ENCODE data around the gene SPAG16.

SPAG16 gene

GRCh38 chr2:213806125-213806726, 522.0 kb downstream of the SPAG16 start:
- DNase-seq (ENCODE audit: low read depth in 2 of 2): no peak

- DNase-seq (ENCODE audit: low read depth in 2 of 2): no peak
Observed at GRCh38 chr2:213816583-213816982, 532.3 kb downstream of the SPAG16 start.

GRCh38 chr2:213818436-213818835, 534.2 kb downstream of the SPAG16 start:
- no peak for DNase-seq (ENCODE audit: low read depth in 2 of 2)

- peak; percentile 58 to 64 for DNase-seq (ENCODE audit: low read depth in 2 of 2)
Observed at GRCh38 chr2:213834331-213834730, 550.1 kb downstream of the SPAG16 start.

GRCh38 chr2:213834746-213835145, 550.5 kb downstream of the SPAG16 start:
- peak; percentile 32 to 37 for DNase-seq (ENCODE audit: low read depth in 2 of 2)

GRCh38 chr2:213846856-213847255, 562.6 kb downstream of the SPAG16 start:
- DNase-seq (ENCODE audit: low read depth in 2 of 2): no peak

GRCh38 chr2:213847316-213847715, 563.1 kb downstream of the SPAG16 start:
- no peak for DNase-seq (ENCODE audit: low read depth in 2 of 2)

GRCh38 chr2:213848631-213849030, 564.4 kb downstream of the SPAG16 start:
- peak; percentile 31 to 34 for DNase-seq (ENCODE audit: low read depth in 2 of 2)

- DNase-seq (ENCODE audit: low read depth in 2 of 2): no peak
Observed at GRCh38 chr2:213861638-213862037, 577.4 kb downstream of the SPAG16 start.

- DNase-seq (ENCODE audit: low read depth in 2 of 2): no peak
Observed at GRCh38 chr2:213862407-213863076, 578.3 kb downstream of the SPAG16 start.

- no peak for DNase-seq (ENCODE audit: low read depth in 2 of 2)
Observed at GRCh38 chr2:213863541-213863940, 579.3 kb downstream of the SPAG16 start.

GRCh38 chr2:213868526-213868925, 584.3 kb downstream of the SPAG16 start:
- no peak for DNase-seq (ENCODE audit: low read depth in 2 of 2)

GRCh38 chr2:213885485-213885884, 601.2 kb downstream of the SPAG16 start:
- DNase-seq (ENCODE audit: low read depth in 2 of 2): no peak

- no peak for DNase-seq (ENCODE audit: low read depth in 2 of 2)
Observed at GRCh38 chr2:213914510-213914909, 630.2 kb downstream of the SPAG16 start.

GRCh38 chr2:213920014-213920413, 635.8 kb downstream of the SPAG16 start:
- no peak for DNase-seq (ENCODE audit: low read depth in 2 of 2)

- DNase-seq (ENCODE audit: low read depth in 2 of 2): no peak
Observed at GRCh38 chr2:213923543-213923942, 639.3 kb downstream of the SPAG16 start.

GRCh38 chr2:213934560-213934959, 650.3 kb downstream of the SPAG16 start:
- no peak for DNase-seq (ENCODE audit: low read depth in 2 of 2)

- no peak for DNase-seq (ENCODE audit: low read depth in 2 of 2)
Observed at GRCh38 chr2:213958086-213958485, 673.8 kb downstream of the SPAG16 start.

GRCh38 chr2:213959589-213959988, 675.3 kb downstream of the SPAG16 start:
- DNase-seq (ENCODE audit: low read depth in 2 of 2): no peak

- DNase-seq (ENCODE audit: low read depth in 2 of 2): no peak
Observed at GRCh38 chr2:213971536-213971935, 687.3 kb downstream of the SPAG16 start.

- no peak for DNase-seq (ENCODE audit: low read depth in 2 of 2)
Observed at GRCh38 chr2:213980883-213981282, 696.6 kb downstream of the SPAG16 start.

GRCh38 chr2:213989207-213989606, 704.9 kb downstream of the SPAG16 start:
- no peak for DNase-seq (ENCODE audit: low read depth in 2 of 2)

- no peak for DNase-seq (ENCODE audit: low read depth in 2 of 2)
Observed at GRCh38 chr2:213991453-213992108, 707.3 kb downstream of the SPAG16 start.

Measured in fibroblast of skin of left quadriceps (primary cell).